GM19099 (cell line): ENCODE results near the gene LAMB3.

Experiments used
- POLR2A ChIP-seq: IDR thresholded peaks from 3 replicates; pipeline ENCODE4 v1.6.1; 2011; ENCODE audit warnings: low read depth; ENCODE audit not compliant: insufficient read length; ENCODE audit errors: extremely low read depth

Gene LAMB3

GRCh38 chr1:209652121-209652735 is at the start of gene LAMB3:
Gene LAMB3, minus strand, starts transcription at chr1:209652425. Its CDS starts 1,481 bp downstream, at chr1:209650944.
- TF ChIP-seq POLR2A, result no peak

- no peak for TF ChIP-seq POLR2A
Observed at GRCh38 chr1:209697126-209697525, 44.9 kb upstream of the LAMB3 start.

GRCh38 chr1:209696673-209697072 is 44.4 kb upstream of the LAMB3 start:
- TF ChIP-seq POLR2A, result no peak

GRCh38 chr1:209692745-209693504 is 40.7 kb upstream of the LAMB3 start:
- TF ChIP-seq POLR2A, result no peak

GRCh38 chr1:209692296-209692695 is 40.1 kb upstream of the LAMB3 start:
- TF ChIP-seq POLR2A, result no peak

- TF ChIP-seq POLR2A, result no peak
Observed at GRCh38 chr1:209691237-209691636, 39.0 kb upstream of the LAMB3 start.

GRCh38 chr1:209689477-209689876 is 37.3 kb upstream of the LAMB3 start:
- TF ChIP-seq POLR2A, result no peak

GRCh38 chr1:209688746-209689234 is 36.6 kb upstream of the LAMB3 start:
- TF ChIP-seq POLR2A, result no peak

- no peak for TF ChIP-seq POLR2A
Observed at GRCh38 chr1:209686322-209686721, 34.1 kb upstream of the LAMB3 start.

- TF ChIP-seq POLR2A, result no peak
Observed at GRCh38 chr1:209685821-209686220, 33.6 kb upstream of the LAMB3 start.

GRCh38 chr1:209678981-209679539 is 26.8 kb upstream of the LAMB3 start:
- TF ChIP-seq POLR2A, result no peak

GRCh38 chr1:209675565-209676154 is 23.4 kb upstream of the LAMB3 start:
- TF ChIP-seq POLR2A, result no peak

- no peak for TF ChIP-seq POLR2A
Observed at GRCh38 chr1:209674957-209675564, 22.8 kb upstream of the LAMB3 start, which contains the start of gene G0S2. Gene G0S2, plus strand, starts transcription at chr1:209675412. Its CDS starts 273 bp downstream, at chr1:209675685.

- TF ChIP-seq POLR2A, result no peak
Observed at GRCh38 chr1:209673631-209674417, 21.6 kb upstream of the LAMB3 start.
